Measurements from ENCODE around the gene NLRP14.

NLRP14 gene

DNA sequence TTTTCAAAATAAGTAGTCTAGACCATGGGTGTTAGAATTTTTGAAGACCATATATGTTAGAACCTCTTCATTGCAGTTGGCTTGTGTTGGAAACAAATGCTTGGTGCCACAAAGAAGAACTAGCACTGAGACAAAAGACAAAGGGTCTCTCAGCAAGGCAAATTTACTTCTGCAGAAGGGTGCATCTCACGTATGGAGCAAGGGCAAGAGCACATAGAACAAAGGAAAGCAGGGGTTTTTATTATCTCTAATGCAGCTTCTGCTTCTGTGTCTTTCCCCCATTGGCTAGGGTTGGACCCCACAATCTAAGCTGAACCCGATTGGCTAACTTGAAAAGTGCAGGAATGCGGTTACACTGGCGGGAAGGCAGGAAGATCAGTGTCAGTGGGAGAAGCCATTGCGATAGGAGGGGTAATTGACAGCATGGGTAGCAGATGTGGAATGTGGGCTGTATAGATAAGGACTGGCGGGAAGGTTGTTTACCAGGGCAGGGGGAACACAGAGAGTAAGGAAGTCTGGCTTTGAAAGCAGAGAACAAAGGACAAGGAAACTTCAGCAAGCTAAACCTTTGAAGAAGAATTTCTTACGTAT, 59.4 kb downstream of the NLRP14 start:
- Histone ChIP-seq H3K27ac (no peak overlapping the region), H3K4me3 (no peak overlapping the region)
- no peak for TF ChIP-seq CTCF (IDR thresholded peaks at IDR 0.05)
- DNase-seq (ENCODE audit: low spot score) = no peak

- TF ChIP-seq CTCF (IDR thresholded peaks at IDR 0.05) = no peak
- H3K4me3 ChIP-seq = no peak overlapping the region
- no peak overlapping the region for H3K27ac ChIP-seq
- no peak for DNase-seq (ENCODE audit: low spot score)
Measured at GRCh38 chr11:7080900-7081299, 60.6 kb downstream of the NLRP14 start.

DNA sequence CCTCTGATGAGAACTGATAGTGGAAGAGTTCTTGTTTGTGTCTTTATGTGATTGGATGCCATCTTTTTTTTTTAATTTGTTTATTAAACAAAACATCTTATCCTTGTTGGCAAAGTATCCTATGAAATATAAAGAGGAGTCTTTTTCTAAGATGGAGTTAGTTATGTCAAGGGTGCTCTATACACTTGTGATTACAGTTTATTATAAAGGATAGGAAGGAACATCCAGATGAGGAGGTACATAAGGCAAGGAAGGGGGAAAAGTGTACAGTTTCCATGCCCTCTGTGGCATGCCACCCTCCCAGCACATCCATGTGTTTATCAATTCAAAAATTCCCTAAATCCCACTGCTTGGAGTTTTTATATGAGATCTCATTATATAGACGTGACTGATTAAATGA, 61.2 kb downstream of the NLRP14 start:
- H3K27ac ChIP-seq = no peak overlapping the region
- DNase-seq (ENCODE audit: low spot score) = no peak
- no peak overlapping the region for H3K4me3 ChIP-seq
- TF ChIP-seq CTCF (IDR thresholded peaks at IDR 0.05) = no peak

GRCh38 chr11:7088921-7089320, 68.6 kb downstream of the NLRP14 start, which contains the start of gene RBMXL2:
Gene RBMXL2, plus strand, starts transcription at chr11:7088998. Its CDS starts 123 bp downstream, at chr11:7089121.
- no peak within 1 kb of the TSS for H3K4me3 ChIP-seq
- no peak for TF ChIP-seq CTCF (IDR thresholded peaks at IDR 0.05)
- DNase-seq (ENCODE audit: low spot score) = no peak
- H3K27ac ChIP-seq = no peak within 1 kb of the TSS

- no peak overlapping the region for H3K4me3 ChIP-seq
- no peak overlapping the region for H3K27ac ChIP-seq
- no peak for TF ChIP-seq CTCF (IDR thresholded peaks at IDR 0.05)
- no peak for DNase-seq (ENCODE audit: low spot score)
Measured at GRCh38 chr11:7089328-7090251, 69.3 kb downstream of the NLRP14 start.

- TF ChIP-seq CTCF (IDR thresholded peaks at IDR 0.05) = peak; percentile 48
- Histone ChIP-seq H3K27ac (no peak overlapping the region), H3K4me3 (no peak overlapping the region)
- DNase-seq (ENCODE audit: low spot score) = no peak
Measured at GRCh38 chr11:7098235-7098832, 78.1 kb downstream of the NLRP14 start.

All from coronary artery (tissue), 2 donors.